HG03571 (cell line): ENCODE measurements around the gene APOL2.

ENCODE experiments used
- ATAC-seq: cut with Tn5 transposase; IDR thresholded peaks from one replicate; pipeline ENCODE4 v1.9.1; 2021; ENCODE audit not compliant: unreplicated experiment

APOL2 gene

DNA sequence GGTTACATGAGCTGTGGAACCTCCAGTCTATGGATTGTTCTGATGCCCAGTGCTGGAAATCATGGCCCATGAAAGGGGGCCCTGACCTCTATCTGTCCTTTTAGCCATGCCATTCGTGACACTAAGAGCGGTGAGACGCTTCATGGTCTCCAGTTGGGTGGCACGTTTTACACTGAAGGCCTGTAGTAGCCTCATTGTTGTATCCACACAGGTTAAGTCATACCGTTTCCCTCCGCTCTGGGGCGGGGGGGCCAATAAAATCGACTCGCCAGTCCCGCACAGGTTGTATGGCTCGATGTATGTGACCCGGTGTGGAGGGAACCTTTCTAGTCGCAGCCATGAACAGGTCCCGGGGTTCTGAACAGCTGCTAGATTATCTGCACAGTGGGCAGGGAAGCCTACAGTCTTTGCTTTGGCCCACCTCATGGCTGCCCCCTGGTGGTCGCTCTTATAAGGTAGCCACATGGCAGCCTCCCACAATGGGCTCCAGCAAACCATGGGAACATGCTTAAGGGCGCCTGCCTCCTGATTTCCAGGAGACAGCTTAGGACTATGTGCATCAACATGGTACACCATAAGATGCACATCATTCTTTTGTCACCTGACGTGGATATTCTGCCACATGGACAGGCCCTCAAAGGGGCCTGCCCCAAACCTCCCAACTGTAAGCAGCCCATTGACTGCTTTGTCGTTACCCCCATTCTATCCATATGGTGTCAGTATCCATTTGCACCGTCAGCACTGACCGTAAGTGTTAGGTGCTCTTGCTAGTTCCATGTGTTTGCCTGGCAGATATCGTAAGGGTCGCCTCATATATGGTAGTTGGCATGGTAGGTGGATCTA, 59.1 kb downstream of the APOL2 start:
- no peak for ATAC-seq

DNA sequence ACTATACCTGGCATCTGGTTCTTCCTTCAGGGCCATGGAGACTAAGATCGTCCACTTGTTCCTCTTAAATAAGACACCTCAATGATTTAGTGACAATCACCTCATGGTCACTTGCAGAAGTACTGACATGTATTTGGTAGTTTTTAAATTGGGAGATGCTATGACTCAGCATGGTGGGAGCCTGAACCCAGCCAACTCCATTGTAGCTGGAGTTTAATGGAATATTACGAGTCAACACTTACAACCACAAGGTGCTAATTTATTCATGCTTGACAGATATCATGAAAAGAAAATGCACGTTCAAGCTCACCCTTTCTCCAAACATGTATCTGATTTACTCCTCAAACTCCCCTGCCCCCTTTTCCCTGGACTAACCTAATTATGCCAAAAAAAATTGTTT, 62.2 kb downstream of the APOL2 start:
- ATAC-seq = no peak
